Transverse colon (tissue), 4 donors: ENCODE measurements around the gene MORC4. TPM values are rescaled to one million over a fixed set of nuclear protein-coding genes. Genes with fewer than 3 reads are reported as not detected.
A peak's percentile ranks its signal among the peaks of the same experiment; 100 is the strongest.

Experiments used
- DNase-seq: peaks from one replicate; pipeline ENCODE4 v3.0.0-alpha.2; 2019
- H3K27ac ChIP-seq, 4 donors: fragments of 200-600 bp; sonication (generic); 2 replicates each; pipeline ENCODE4 v1.5.1; 2016 to 2018; ENCODE audit warnings: inconsistent platforms in 4 of 4
- H3K27me3 ChIP-seq: fragments of 200-600 bp; sonication (generic); 2 replicates; pipeline ENCODE4 v1.5.1; 2017; ENCODE audit warnings: inconsistent platforms
- H3K36me3 ChIP-seq, 4 donors: fragments of 200-600 bp; sonication (generic); 2 replicates each; pipeline ENCODE4 v1.5.1; 2017 to 2019; ENCODE audit warnings: inconsistent platforms in 4 of 4
- H3K4me1 ChIP-seq, 4 donors: fragments of 200-600 bp; sonication (generic); 2 replicates each; pipeline ENCODE4 v1.5.1; 2017 to 2020; ENCODE audit warnings: inconsistent platforms in 4 of 4
- H3K4me3 ChIP-seq, 4 donors: fragments of 200-600 bp; sonication (generic); 1 replicate in 1 of 4; 2 replicates in 3 of 4; pipeline versions ENCODE4 v1.5.1 to v1.6.1; 2017 to 2019; ENCODE audit warnings: inconsistent platforms in 4 of 4
- H3K9me3 ChIP-seq, 2 donors: fragments of 200-600 bp; sonication (generic); 2 replicates each; pipeline ENCODE4 v1.5.1; 2017 to 2019; ENCODE audit warnings: inconsistent platforms in 2 of 2
- CTCF ChIP-seq, 5 experiments: fragments of 200-600 bp in 3 of 5; fragments of 450-650 bp in 2 of 5; sonication (generic) in 3 of 5; IDR thresholded peaks; 1 replicate in 2 of 5; 2 replicates in 3 of 5; pipeline ENCODE4 v1.5.1; 2016 to 2017; ENCODE audit warnings: antibody characterized with exemption in 5 of 5, inconsistent platforms in 3 of 5, mild to moderate bottlenecking in 2 of 5, moderate library complexity in 1 of 5
- EP300 ChIP-seq: sonication (generic); formaldehyde crosslinking; IDR thresholded peaks from one replicate; pipeline ENCODE4 v1.6.1; 2017; ENCODE audit warnings: antibody characterized with exemption, low read depth
- POLR2A ChIP-seq: fragments of 450-650 bp; IDR thresholded peaks from one replicate; pipeline ENCODE4 v1.6.1; 2016; ENCODE audit warnings: antibody characterized with exemption, mild to moderate bottlenecking, moderate library complexity
- POLR2AphosphoS5 ChIP-seq, 3 donors: sonication (generic); formaldehyde crosslinking; IDR thresholded peaks; one replicate each; pipeline ENCODE4 v1.6.1; 2016; ENCODE audit warnings: antibody characterized with exemption in 3 of 3
- WGBS, 2 donors: methylation state at CpG; one replicate each; pipeline ENCODE4 v1.1.5; 2018; ENCODE audit warnings: low coverage in 1 of 2; 5-methylcytosine and 5-hydroxymethylcytosine counted together
- in situ Hi-C, 4 donors: fragments of 200-750 bp; cut with MboI; loops; one replicate each; pipeline versions ENCODE4 v1.15.0 to v1.15.1; 2017; ENCODE audit warnings: low sequenced_read_pairs in 3 of 4, low pct_ligation_motif_present in 1 of 4, low pct_unique_long_range_greater_than_20kb in 1 of 4
- intact Hi-C: fragments of 100-400 bp; cut with DNase I; formaldehyde crosslinking; loops from one replicate; pipeline ENCODE4 v1.15.1; 2023; ENCODE audit warnings: low total_unique reads
- total RNA-seq, 4 donors: library from RNA; depleted of rRNA; stranded (reverse); fragments of >200 nt; gene quantifications; one replicate each; pipeline ENCODE4 v1.1.0, GENCODE V29; 2016

The MORC4 gene
- total RNA-seq, 4 donors from 2014 or later, result 6.3 to 19.1 (median 8.9) TPM

GRCh38 chrX:106917830-106918500, 82.0 kb downstream of the MORC4 start:
- Histone ChIP-seq H3K4me3 (no peak overlapping the region), H3K27me3 (no peaks in the 10 kb centered on the region), H3K36me3 (no peaks in the 10 kb centered on the region), H3K9me3 (no peaks in the 10 kb centered on the region), H3K4me1 (no peaks in the 10 kb centered on the region), H3K27ac (no peak overlapping the region)
- DNase-seq, result no peak
- in situ Hi-C loops, result no loop called here
- WGBS, 2 donors, result 52 to 60% methylated on average over 1 to 6 of the region's 6 CpGs
- no peak for TF ChIP-seq POLR2AphosphoS5 (IDR thresholded peaks at IDR 0.05)
- no peak for TF ChIP-seq CTCF (IDR thresholded peaks at IDR 0.05)
- intact Hi-C loops, result no loop called here

- Histone ChIP-seq H3K27me3 (no peaks in the 10 kb centered on the region), H3K9me3 (no peaks in the 10 kb centered on the region), H3K36me3 (no peaks in the 10 kb centered on the region), H3K4me3 (no peak overlapping the region), H3K4me1 (no peaks in the 10 kb centered on the region), H3K27ac (no peak overlapping the region)
- 69 to 80% methylated on average over 1 to 2 of the region's 2 CpGs for WGBS, 2 donors
- DNase-seq, result no peak
- in situ Hi-C loops, result no loop called here
- intact Hi-C loops, result no loop called here
- no peak for TF ChIP-seq CTCF (IDR thresholded peaks at IDR 0.05)
- TF ChIP-seq POLR2A, result no peak
- no peak for TF ChIP-seq EP300
- TF ChIP-seq POLR2AphosphoS5 (IDR thresholded peaks at IDR 0.05), result no peak
Measured at GRCh38 chrX:106912864-106913263, 87.1 kb downstream of the MORC4 start.

GRCh38 chrX:106906361-106906760, 93.7 kb downstream of the MORC4 start:
- Histone ChIP-seq H3K4me3 (no peak overlapping the region), H3K27ac (no peak overlapping the region), H3K27me3 (no peaks in the 10 kb centered on the region), H3K36me3 (no peaks in the 10 kb centered on the region), H3K9me3 (no peaks in the 10 kb centered on the region), H3K4me1 (peaks cover 0 to 6% (median 0%) of the 10 kb centered on the region in 4 donors)
- no peak for DNase-seq
- in situ Hi-C loops, result no loop called here
- 50% methylated on average over 6 of the region's 6 CpGs; no CpG with 5 or more reads in 1 of the 2 donors for WGBS, 2 donors
- TF ChIP-seq EP300 (no peak), POLR2A (no peak), POLR2AphosphoS5 (IDR thresholded peaks at IDR 0.05) (no peak), CTCF (IDR thresholded peaks at IDR 0.05) (no peak)
- intact Hi-C loops, result no loop called here

GRCh38 chrX:106905064-106905708, 94.8 kb downstream of the MORC4 start:
- H3K36me3 ChIP-seq, result no peaks in the 10 kb centered on the region
- H3K9me3 ChIP-seq, result no peaks in the 10 kb centered on the region
- peaks cover 0 to 6% (median 0%) of the 10 kb centered on the region in 4 donors for H3K4me1 ChIP-seq
- intact Hi-C loops (no loop called here), in situ Hi-C loops (no loop called here)
- H3K27me3 ChIP-seq, result no peaks in the 10 kb centered on the region
- TF ChIP-seq EP300 (no peak), CTCF (IDR thresholded peaks at IDR 0.05) (no peak), POLR2AphosphoS5 (IDR thresholded peaks at IDR 0.05) (no peak), POLR2A (no peak)
- 61 to 80% methylated on average over 1 to 5 of the region's 5 CpGs for WGBS, 2 donors
- H3K4me3 ChIP-seq, result no peak overlapping the region
- peak overlapping the region in 1 of 4 donors; percentile 2 for H3K27ac ChIP-seq
- no peak for DNase-seq
